Measurements from ENCODE around the gene CDK4. TPM values are rescaled to one million over a fixed set of nuclear protein-coding genes. Genes with fewer than 3 reads are reported as not detected.

Gene CDK4
- total and polyA plus RNA-seq, 2 of the 4 experiments (the other 2 are of a cell fraction) = 261 to 297 TPM

GRCh38 chr12:57733928-57734327 is 18.2 kb downstream of the CDK4 start:
- 67% methylated on average over 3 of the region's 6 CpGs; no CpG with 5 or more reads in 1 of the 2 experiments for WGBS, 2 experiments (ENCODE audit: extremely low coverage in 2 of 2, insufficient read length in 1 of 2)
- Histone ChIP-seq H3K4me2 (ENCODE audit: low read depth, low read length) (no peak overlapping the region), H2BK20ac (ENCODE audit: low read depth, low read length) (no peak overlapping the region), H4K8ac (ENCODE audit: low read depth in 2 of 2, low read length in 2 of 2) (no peak overlapping the region), H3K27me3 (ENCODE audit: control insufficient read depth, insufficient read depth, low read length) (peaks cover 75% of the 10 kb centered on the region), H3K9ac (ENCODE audit: low read depth, low read length) (no peak overlapping the region), H4K91ac (ENCODE audit: insufficient read depth, low read depth, low read length) (no peak overlapping the region), H3K36me3 (ENCODE audit: control insufficient read depth, insufficient read depth, low read length) (no peaks in the 10 kb centered on the region), H2BK120ac (ENCODE audit: low read depth, low read length) (no peak overlapping the region), H2AK9ac (replicated peaks; ENCODE audit: low read depth, low read length, poor library complexity) (no peak overlapping the region), H2AK5ac (ENCODE audit: low read depth, low read length) (no peak overlapping the region), H3K18ac (ENCODE audit: low read depth, low read length) (no peak overlapping the region), H4K5ac (ENCODE audit: low read depth, low read length) (no peak overlapping the region), H3K23ac (ENCODE audit: low read depth, low read length) (no peak overlapping the region), H2BK15ac (ENCODE audit: low read depth, low read length) (no peak overlapping the region), H3K79me1 (ENCODE audit: low read depth in 1 of 2, low read length in 2 of 2) (no peaks in the 10 kb centered on the region), H3K56ac (ENCODE audit: extremely low read depth, insufficient read depth, low read length) (no peak overlapping the region), H3K4me3 (ENCODE audit: insufficient read depth, low read depth, low read length) (no peak overlapping the region), H3K14ac (replicated peaks; ENCODE audit: low read depth, low read length) (no peak overlapping the region), H3K27ac (ENCODE audit: insufficient read depth, low read length) (no peak overlapping the region), H2BK5ac (ENCODE audit: low read depth, low read length, poor library complexity, severe bottlenecking) (no peak overlapping the region), H3K9me3 (ENCODE audit: control insufficient read depth, insufficient read depth, low read length) (no peaks in the 10 kb centered on the region; the same call in 1 of the 2 replicates), H3K9me1 (ENCODE audit: insufficient read depth, low read length) (no peaks in the 10 kb centered on the region), H3K4ac (ENCODE audit: low read depth, low read length) (no peak overlapping the region), H3K4me1 (ENCODE audit: control insufficient read depth, insufficient read depth, low read length) (0 out of 2 replicates have a peak, but pooled peaks cover 3% of the 10 kb centered on the region), H4K20me1 (ENCODE audit: insufficient read depth, low read length) (0 out of 2 replicates have a peak, but pooled peaks cover 10% of the 10 kb centered on the region), H2AFZ (replicated peaks; ENCODE audit: low read length, poor library complexity) (no peak overlapping the region)
- TF ChIP-seq BHLHE40 (IDR thresholded peaks at IDR 0.05; ENCODE audit: low read depth, low read length) = no peak
- TF ChIP-seq RFX5 (IDR thresholded peaks at IDR 0.05; ENCODE audit: low read depth, low read length) = no peak
- no peak for TF ChIP-seq MAFK (IDR thresholded peaks at IDR 0.05; ENCODE audit: low read depth, low read length)
- TF ChIP-seq ELK1 (IDR thresholded peaks at IDR 0.05; ENCODE audit: borderline replicate concordance, low read depth, low read length) = no peak
- no peak for TF ChIP-seq RAD21 (IDR thresholded peaks at IDR 0.05; ENCODE audit: low read length)
- no peak for TF ChIP-seq USF2 (IDR thresholded peaks at IDR 0.05; ENCODE audit: low read depth, low read length)
- ChIA-PET CTCF (no interaction called here), POLR2A (ENCODE audit: unreplicated experiment) (no interaction called here)
- in situ Hi-C loops (cut with MboI; ENCODE audit: low sequenced_read_pairs) = loop anchor here (10.0 kb wide), 1 partner anchor 149 kb away; no protein-coding TSS in a partner anchor
- intact Hi-C loops (cut with micrococcal nuclease) = no loop called here
- ATAC-seq (ENCODE audit: low read depth) = no peak
- dilution Hi-C loops (cut with HindIII; ENCODE audit: low sequenced_read_pairs, unreplicated experiment) = no loop called here
- DNase-seq = no peak
- no TSS peak for BruUV-seq (replicated peaks)

Data from IMR-90 (cell line).